Gastroesophageal sphincter (tissue), 4 donors: Measurements from ENCODE around the gene C9orf50. TPM values are rescaled to one million over a fixed set of nuclear protein-coding genes. Genes with fewer than 3 reads are reported as not detected.

Experiments
- ATAC-seq: fragments of 150-250 bp; one replicate; pipeline ENCODE4 v1.9.1; 2016; ENCODE audit warnings: mild to moderate bottlenecking, moderate library complexity
- H3K27ac ChIP-seq, 4 donors: fragments of 200-600 bp; sonication (generic) in 3 of 4; 1 replicate in 3 of 4; 2 replicates in 1 of 4; pipeline ENCODE4 v1.5.1; 2016 to 2019
- H3K27me3 ChIP-seq: fragments of 200-600 bp; sonication (generic); one replicate; pipeline ENCODE4 v1.5.1; 2019
- H3K36me3 ChIP-seq, 2 donors: fragments of 200-600 bp; sonication (generic); one replicate each; pipeline ENCODE4 v1.5.1; 2019; ENCODE audit warnings: control low read depth in 1 of 2
- H3K4me1 ChIP-seq, 3 donors: fragments of 200-600 bp; sonication (generic); 1 replicate in 2 of 3; 2 replicates in 1 of 3; pipeline ENCODE4 v1.5.1; 2016 to 2019; ENCODE audit warnings: control low read depth in 2 of 3
- H3K4me3 ChIP-seq, 2 donors: fragments of 200-600 bp; sonication (generic); one replicate each; pipeline ENCODE4 v1.5.1; 2019; ENCODE audit warnings: mild to moderate bottlenecking in 1 of 2, moderate library complexity in 1 of 2
- H3K9me3 ChIP-seq, 3 donors: fragments of 200-600 bp; sonication (generic); one replicate each; pipeline ENCODE4 v1.5.1; 2017 to 2019; ENCODE audit warnings: control low read depth in 2 of 3
- EP300 ChIP-seq: sonication (generic); formaldehyde crosslinking; IDR thresholded peaks from one replicate; pipeline ENCODE4 v1.6.1; 2017; ENCODE audit warnings: antibody characterized with exemption, mild to moderate bottlenecking
- POLR2A ChIP-seq, 2 donors: fragments of 450-650 bp; IDR thresholded peaks; one replicate each; pipeline ENCODE4 v1.6.1; 2017; ENCODE audit warnings: antibody characterized with exemption in 2 of 2, mild to moderate bottlenecking in 2 of 2, moderate library complexity in 1 of 2
- POLR2AphosphoS5 ChIP-seq: sonication (generic); formaldehyde crosslinking; IDR thresholded peaks from one replicate; pipeline ENCODE4 v1.6.1; 2017; ENCODE audit warnings: antibody characterized with exemption
- WGBS, 2 donors: methylation state at CpG; one replicate each; pipeline ENCODE4 v1.1.5; 2018; ENCODE audit warnings: low coverage in 1 of 2; 5-methylcytosine and 5-hydroxymethylcytosine counted together
- total RNA-seq, 4 donors: library from RNA; depleted of rRNA; stranded (reverse); fragments of >200 nt; gene quantifications; one replicate each; pipeline ENCODE4 v1.1.0, GENCODE V29; 2016
- TF ChIP-seq, protein P1 (sequence below), 4 experiments: fragments of 200-600 bp in 2 of 4; fragments of 450-650 bp in 2 of 4; sonication (generic) in 1 of 4; IDR thresholded peaks; one replicate each; pipeline ENCODE4 v1.5.1; 2017 to 2019; ENCODE audit warnings: antibody characterized with exemption in 4 of 4, mild to moderate bottlenecking in 2 of 4, moderate library complexity in 2 of 4

C9orf50 gene
- total RNA-seq, 4 donors from 2014 or later: 0.27 TPM; not detected in 3

- WGBS, 2 donors: 75 to 95% methylated on average over 2 to 5 of the region's 7 CpGs
Observed at GRCh38 chr9:129646654-129647053, 25.8 kb upstream of the C9orf50 start.

GRCh38 chr9:129646252-129646651 is 25.4 kb upstream of the C9orf50 start:
- H3K4me1 ChIP-seq: peaks cover 0 to 10% (median 2%) of the 10 kb centered on the region in 3 donors
- H3K27ac ChIP-seq: no peak overlapping the region
- 83% methylated on average over 5 of the region's 12 CpGs; no CpG with 5 or more reads in 1 of the 2 donors for WGBS, 2 donors
- H3K36me3 ChIP-seq: no peaks in the 10 kb centered on the region
- no peaks in the 10 kb centered on the region for H3K27me3 ChIP-seq
- H3K9me3 ChIP-seq: no peaks in the 10 kb centered on the region
- no peak overlapping the region for H3K4me3 ChIP-seq
- TF ChIP-seq POLR2AphosphoS5: no peak
- no peak for TF ChIP-seq POLR2A (IDR thresholded peaks at IDR 0.05)
- no peak for TF ChIP-seq EP300
- TF ChIP-seq, protein P1, sequence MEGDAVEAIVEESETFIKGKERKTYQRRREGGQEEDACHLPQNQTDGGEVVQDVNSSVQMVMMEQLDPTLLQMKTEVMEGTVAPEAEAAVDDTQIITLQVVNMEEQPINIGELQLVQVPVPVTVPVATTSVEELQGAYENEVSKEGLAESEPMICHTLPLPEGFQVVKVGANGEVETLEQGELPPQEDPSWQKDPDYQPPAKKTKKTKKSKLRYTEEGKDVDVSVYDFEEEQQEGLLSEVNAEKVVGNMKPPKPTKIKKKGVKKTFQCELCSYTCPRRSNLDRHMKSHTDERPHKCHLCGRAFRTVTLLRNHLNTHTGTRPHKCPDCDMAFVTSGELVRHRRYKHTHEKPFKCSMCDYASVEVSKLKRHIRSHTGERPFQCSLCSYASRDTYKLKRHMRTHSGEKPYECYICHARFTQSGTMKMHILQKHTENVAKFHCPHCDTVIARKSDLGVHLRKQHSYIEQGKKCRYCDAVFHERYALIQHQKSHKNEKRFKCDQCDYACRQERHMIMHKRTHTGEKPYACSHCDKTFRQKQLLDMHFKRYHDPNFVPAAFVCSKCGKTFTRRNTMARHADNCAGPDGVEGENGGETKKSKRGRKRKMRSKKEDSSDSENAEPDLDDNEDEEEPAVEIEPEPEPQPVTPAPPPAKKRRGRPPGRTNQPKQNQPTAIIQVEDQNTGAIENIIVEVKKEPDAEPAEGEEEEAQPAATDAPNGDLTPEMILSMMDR (IDR thresholded peaks at IDR 0.05): no peak
- ATAC-seq: no peak

More at GRCh38 chr9:129646654-129647053, 25.8 kb upstream of the C9orf50 start:
- Histone ChIP-seq H3K27me3 (no peaks in the 10 kb centered on the region), H3K9me3 (no peaks in the 10 kb centered on the region), H3K27ac (no peak overlapping the region), H3K4me3 (no peak overlapping the region), H3K4me1 (peaks cover 0 to 7% (median 0%) of the 10 kb centered on the region in 3 donors), H3K36me3 (no peaks in the 10 kb centered on the region)
- no peak for TF ChIP-seq EP300
- TF ChIP-seq POLR2A (IDR thresholded peaks at IDR 0.05): no peak
- TF ChIP-seq, protein P1 (IDR thresholded peaks at IDR 0.05): no peak
- no peak for TF ChIP-seq POLR2AphosphoS5
- no peak for ATAC-seq

DNA sequence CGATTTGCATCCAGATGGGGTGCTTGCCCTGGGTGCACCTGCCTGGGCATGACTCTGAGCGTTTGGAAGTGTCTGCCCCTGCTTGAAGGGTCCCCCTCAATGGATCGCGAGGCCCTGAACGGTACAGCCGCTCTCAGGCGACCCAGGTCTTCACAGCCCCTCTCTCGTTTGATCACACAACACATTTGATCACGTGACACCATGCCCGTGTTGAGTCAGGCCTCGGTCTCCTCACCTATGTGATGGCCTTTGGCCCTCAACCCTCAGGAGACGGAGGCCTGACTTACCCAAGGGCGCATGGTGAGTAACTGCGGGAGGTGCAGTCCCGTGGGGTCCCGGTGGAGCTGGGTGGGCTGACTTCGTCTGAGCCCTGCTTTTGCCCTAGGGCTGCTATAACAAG is 24.0 kb upstream of the C9orf50 start:
- no peaks in the 10 kb centered on the region for H3K9me3 ChIP-seq
- H3K27ac ChIP-seq: no peak overlapping the region
- no peak for ATAC-seq
- no CpG with 5 or more reads among the region's 17 CpGs for WGBS, 2 donors
- TF ChIP-seq POLR2AphosphoS5: no peak
- TF ChIP-seq, protein P1 (IDR thresholded peaks at IDR 0.05): no peak
- TF ChIP-seq EP300: no peak
- peaks cover 3 to 23% (median 15%) of the 10 kb centered on the region in 3 donors for H3K4me1 ChIP-seq
- no peaks in the 10 kb centered on the region for H3K27me3 ChIP-seq
- H3K36me3 ChIP-seq: no peaks in the 10 kb centered on the region
- H3K4me3 ChIP-seq: no peak overlapping the region

GRCh38 chr9:129644365-129644764 is 23.5 kb upstream of the C9orf50 start:
- Histone ChIP-seq H3K27me3 (no peaks in the 10 kb centered on the region), H3K36me3 (peaks cover 0 to 1% of the 10 kb centered on the region in 2 donors), H3K4me1 (peaks cover 3 to 29% (median 20%) of the 10 kb centered on the region in 3 donors), H3K27ac (no peak overlapping the region), H3K9me3 (no peaks in the 10 kb centered on the region), H3K4me3 (no peak overlapping the region)
- ATAC-seq: no peak
- TF ChIP-seq POLR2A (IDR thresholded peaks at IDR 0.05): no peak
- TF ChIP-seq, protein P1 (IDR thresholded peaks at IDR 0.05): no peak
- no peak for TF ChIP-seq POLR2AphosphoS5
- TF ChIP-seq EP300: no peak
- 45 to 70% methylated on average over 2 to 4 of the region's 11 CpGs for WGBS, 2 donors

GRCh38 chr9:129643706-129644105 is 22.8 kb upstream of the C9orf50 start:
- Histone ChIP-seq H3K4me1 (peaks cover 3 to 35% (median 20%) of the 10 kb centered on the region in 3 donors), H3K9me3 (no peaks in the 10 kb centered on the region), H3K4me3 (no peak overlapping the region), H3K36me3 (peaks cover 0 to 8% of the 10 kb centered on the region in 2 donors), H3K27me3 (no peaks in the 10 kb centered on the region), H3K27ac (no peak overlapping the region)
- no peak for TF ChIP-seq POLR2A (IDR thresholded peaks at IDR 0.05)
- TF ChIP-seq POLR2AphosphoS5: no peak
- TF ChIP-seq EP300: no peak
- TF ChIP-seq, protein P1 (IDR thresholded peaks at IDR 0.05): no peak
- ATAC-seq: no peak
- WGBS, 2 donors: 71 to 86% methylated on average over 3 to 8 of the region's 10 CpGs
